NCI-H2029 (cell line): Measurements from ENCODE around the gene TTC38.

ENCODE experiments used
- DNase-seq: peaks from one replicate; lab custom pipeline; 2025; lab: John Stamatoyannopoulos, UW

TTC38 gene

GRCh38 chr22:46267431-46268279 lies at the start of gene TTC38:
Gene TTC38 (plus strand): TSS chr22:46268008. CDS start chr22:46268040, 32 bp downstream.
- DNase-seq: peak; percentile 20

DNA sequence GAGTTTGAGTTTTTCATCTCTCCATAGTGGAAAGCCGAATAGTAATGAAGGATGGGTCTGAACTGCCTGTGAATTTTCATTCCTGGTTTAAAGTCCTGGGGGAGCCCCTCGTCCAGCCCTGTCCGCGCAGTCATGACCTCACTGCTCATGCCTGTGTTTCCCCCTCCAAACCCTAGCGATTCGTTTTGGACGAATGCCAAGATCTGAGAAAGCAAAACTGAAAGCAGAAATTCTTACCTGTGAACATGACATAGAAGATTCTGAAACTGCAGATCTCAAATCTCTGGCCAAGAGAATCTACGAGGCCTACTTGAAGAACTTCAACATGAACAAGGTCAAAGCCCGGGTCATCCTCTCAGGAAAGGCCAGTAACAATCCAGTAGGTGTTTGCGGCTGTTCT lies 48.2 kb upstream of the TTC38 start:
- DNase-seq: peak; percentile 69

DNA sequence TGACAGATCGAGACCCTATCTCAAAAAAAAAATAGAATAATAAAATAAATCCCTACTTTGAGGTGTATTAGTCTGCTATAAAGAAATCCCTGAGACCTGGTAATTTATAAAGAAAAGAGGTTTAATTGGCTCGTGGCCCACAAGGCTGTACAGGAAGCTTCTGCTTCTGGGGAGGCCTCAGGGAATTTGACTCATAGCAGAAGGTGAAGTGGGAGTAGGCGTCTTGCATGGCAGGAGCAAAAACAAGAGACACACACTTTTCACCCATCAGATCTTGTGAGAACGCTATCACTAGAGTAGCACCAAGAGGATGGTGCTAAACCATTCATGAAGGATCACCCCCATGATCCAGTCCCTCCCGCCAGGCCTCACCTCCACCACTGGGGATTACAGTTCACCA lies 46.9 kb upstream of the TTC38 start:
- DNase-seq: no peak

DNA sequence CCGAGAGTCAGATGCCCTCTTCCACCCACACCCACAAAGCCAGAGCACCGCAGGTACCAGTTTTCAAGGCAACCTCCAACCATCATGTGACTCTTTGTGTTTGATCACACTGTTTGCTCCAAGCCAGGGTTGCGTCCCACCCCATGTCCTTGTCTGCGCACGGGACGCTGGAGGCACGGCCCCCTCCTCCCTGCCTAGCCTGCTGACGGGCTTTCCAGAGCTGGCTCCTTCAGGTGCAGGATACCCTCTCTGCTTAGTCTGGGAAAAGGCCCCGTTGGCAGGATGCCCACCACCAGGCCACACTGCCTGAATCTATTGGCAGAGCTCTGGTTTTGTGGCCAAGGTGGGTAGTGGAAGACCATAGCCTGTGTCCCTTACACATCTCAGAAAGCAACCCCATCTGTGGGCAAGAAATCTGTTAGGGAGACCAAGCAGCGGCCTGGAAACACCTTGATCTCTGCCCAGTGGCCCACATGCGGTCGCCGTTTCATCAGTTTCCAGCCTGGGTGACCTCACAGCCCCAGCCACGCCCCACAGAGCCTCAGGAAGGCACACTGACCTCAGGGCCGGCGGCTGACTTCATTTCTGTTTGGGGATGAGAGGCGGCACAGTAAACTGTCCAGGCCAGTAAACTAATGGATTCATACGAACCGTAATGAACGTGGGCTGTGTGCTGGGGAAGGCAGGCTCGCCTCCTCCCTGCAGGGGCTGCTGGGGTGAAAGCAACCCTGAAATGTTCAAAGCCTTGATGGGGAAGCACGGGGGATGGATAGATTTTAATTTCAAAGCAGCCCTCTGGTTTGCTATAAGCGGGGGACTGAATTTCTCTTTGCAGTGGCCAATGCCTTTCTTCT lies 43.5 kb upstream of the TTC38 start:
- no peak for DNase-seq

DNA sequence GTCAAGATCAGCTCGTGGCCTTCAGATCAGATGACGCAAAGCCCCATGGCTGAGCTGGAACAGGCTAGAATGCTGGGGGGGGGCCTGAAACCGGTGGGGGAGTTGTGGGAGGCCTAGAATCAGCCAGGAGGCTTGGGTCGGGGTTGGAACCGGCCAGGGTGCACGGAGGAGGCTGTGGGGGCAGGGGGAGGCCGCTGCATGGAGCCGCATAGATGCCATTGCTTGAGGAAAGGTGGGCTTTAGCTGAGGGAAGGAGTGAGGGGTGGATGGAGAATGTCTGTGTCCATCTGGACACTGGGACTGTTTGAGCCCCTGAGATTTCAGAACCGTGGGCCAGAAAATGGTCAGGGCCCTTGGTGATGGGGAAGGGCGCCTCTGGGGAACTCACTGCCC lies 42.9 kb upstream of the TTC38 start:
- no peak for DNase-seq

GRCh38 chr22:46225631-46226030 lies 42.2 kb upstream of the TTC38 start:
- DNase-seq: no peak

GRCh38 chr22:46226577-46226976 lies 41.2 kb upstream of the TTC38 start:
- no peak for DNase-seq

GRCh38 chr22:46229701-46230100 lies 38.1 kb upstream of the TTC38 start:
- DNase-seq: no peak

DNA sequence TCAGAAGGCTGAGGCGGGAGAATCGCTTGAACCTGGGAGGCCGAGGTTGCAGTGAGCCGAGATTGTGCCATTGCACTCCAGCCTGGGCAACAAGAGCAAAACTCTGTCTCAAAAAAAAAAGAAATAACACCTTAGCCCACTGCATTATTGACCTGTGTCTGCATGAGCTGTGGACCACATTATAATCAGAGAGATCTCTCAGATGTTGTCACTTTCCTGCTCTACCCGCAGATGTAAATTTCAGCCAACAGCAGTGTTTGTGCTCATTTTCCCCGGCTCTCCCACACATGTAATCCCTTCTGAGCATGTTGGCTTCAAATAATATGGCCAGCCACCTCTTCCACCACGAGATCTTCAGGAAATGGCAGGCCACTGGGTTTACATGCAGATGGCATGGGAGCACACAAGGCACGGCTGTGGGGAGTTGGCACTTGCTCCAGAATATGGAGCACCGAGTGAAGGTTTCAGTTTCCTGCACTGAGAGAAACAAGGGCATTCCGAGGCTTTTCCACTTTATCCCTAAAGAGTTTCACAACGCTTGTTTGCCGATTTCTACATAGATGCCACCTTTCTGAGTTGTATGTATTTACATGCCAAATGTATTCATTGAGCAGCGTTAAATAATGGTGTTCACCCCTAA lies 37.4 kb upstream of the TTC38 start:
- no peak for DNase-seq

DNA sequence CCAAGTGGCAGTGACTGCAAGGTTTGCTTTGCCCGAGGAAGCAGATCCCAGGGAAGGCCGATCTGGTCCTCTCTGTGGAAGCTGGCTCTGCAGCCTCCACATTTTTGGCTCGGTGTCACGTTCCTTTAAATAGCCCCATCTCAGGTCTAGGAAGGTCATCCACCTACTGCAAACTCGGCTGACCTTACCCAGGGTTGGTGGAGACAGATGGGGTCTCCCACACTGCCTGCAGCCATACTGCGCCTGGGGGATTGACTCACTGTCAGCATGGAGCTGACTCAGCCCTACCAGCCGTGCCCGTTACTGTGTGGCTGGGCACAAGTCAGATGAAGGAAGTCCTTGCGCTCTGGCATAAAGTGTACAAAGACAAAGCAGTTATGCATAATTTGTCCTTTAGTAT lies 34.6 kb upstream of the TTC38 start:
- DNase-seq: peak; percentile 18

- no peak for DNase-seq
These were observed 32.8 kb upstream of the TTC38 start for GRCh38 chr22:46234969-46235368.

DNA sequence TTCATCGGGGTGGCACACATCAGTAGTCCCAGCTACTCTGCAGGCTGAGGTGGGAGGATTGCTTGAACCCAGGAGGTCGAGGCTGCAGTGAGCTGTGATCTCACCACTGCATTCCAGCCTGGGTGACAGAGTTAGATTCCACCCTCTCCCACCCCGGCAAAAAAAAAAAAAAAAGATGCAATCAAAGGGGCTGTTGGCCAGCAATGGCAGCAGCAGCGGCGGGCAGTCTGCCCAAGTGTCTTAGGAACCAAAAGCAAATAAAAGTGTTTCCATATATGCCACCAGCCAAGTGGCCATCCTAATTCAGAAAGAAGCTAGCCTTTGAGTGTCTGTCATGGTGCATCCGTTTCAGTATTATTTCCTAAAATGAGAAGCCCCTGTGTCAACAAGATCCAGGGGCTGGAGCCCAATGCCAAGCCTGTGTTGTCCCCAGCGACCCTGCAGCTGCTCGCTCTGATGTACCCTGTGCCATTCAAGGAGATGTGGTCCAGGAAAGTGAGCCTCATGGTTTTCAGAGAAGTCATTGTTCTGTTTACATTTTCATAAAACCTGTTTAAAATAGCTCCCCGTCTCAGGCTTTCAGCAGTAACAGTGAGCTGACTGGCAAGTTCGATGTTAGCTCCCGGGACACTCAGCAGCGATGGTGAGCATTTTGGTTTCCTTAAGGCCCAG lies 30.2 kb upstream of the TTC38 start:
- peak; percentile 83 for DNase-seq

- DNase-seq: no peak
These were observed 29.3 kb upstream of the TTC38 start for GRCh38 chr22:46238541-46238940.

DNA sequence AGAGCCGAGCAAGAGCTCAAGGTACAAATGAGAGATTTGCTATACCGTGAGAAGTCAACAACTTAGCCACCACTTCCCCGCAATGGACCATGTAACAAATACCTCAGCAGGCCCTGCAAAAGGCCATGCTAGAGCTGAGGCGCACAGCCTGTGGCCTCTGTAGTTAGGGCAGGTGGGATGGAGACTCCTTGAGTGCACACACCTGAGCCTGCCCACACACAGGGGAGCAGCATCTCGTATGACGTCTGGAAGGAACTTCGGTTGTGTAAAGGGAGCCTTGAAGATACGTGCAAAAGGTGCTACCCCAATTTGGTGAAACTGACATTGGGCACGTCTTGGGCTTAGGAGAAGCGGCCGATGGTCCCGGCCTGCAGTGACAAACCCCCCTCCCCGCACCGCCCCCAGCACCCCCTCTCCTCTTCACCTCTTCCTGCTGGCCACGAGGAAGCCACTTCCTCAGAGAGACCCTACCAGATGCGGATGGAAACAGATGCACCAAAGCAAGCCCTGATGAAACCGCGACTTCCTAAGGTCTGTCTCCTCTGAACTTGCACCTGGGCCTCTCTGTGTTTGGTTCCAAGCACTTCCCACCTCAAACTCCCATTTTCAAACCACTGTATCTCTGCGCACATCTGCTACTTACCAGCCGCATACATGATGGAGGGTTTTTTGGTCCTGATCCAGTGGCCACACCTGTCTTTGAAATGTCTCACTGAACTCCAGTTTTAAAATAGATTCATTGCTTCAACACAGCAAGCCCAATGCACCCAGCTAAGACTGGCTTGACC lies 28.4 kb upstream of the TTC38 start:
- no peak for DNase-seq

- DNase-seq: no peak
These were observed 27.7 kb upstream of the TTC38 start for GRCh38 chr22:46240073-46240472.

DNA sequence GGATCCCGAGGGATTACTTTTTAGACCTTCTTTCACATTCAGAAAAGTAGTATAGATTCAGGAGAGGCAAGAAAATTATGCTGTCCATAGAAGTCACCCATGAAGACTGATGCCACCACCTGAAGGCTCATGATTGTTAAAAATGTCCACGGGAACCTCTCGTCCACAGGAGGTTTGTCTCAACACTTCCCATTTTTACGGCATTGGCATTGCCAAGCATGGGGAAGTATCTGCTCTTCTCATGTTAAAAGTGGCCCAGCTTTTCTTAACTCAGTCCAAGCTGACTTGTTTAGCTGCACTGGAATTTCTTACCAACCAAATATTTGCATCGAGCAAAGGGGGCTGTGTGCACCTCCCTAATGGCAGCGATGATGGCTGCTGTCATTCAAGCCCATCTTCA lies 27.3 kb upstream of the TTC38 start:
- no peak for DNase-seq

DNA sequence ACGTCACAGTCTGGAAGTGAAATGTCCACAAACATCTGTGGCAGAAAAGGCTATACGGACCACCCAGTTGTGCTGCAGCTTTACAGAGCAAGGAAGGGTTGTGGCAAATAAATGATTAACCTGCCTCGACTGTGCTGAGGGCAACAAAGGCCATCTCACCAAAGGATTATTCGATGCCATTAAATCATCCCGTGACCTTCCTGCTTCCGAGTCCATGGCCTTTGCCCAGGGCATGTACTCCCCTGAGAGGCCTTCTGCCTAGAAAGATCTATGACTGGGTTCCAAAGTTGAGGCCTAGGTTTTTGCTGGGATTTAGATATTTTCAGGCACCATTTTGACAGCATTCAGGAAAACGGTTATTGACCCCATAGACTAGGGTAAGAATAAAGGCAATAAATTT lies 26.9 kb upstream of the TTC38 start:
- no peak for DNase-seq

- no peak for DNase-seq
These were observed 26.3 kb upstream of the TTC38 start for GRCh38 chr22:46241396-46242007.

DNA sequence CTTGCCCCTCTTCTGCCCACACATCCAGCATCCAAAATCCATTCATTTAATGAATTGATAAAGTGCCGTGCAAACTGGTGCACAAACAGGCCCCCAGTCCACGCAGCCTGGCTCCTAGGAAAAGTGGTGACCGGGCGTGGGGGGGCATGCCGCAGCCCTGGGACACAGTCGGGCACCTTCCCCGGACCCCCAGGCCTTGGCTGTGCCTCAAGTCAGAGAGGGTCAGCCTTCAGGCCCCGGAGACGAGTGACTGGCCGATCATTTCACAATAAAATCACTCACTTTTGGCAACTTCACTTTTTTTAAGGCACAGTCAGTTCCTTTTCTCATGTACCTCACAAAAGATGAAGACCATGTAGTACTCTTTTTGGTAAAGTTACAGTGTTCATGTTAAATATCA lies 25.7 kb upstream of the TTC38 start:
- DNase-seq: no peak

- DNase-seq: no peak
These were observed 23.0 kb upstream of the TTC38 start for GRCh38 chr22:46244771-46245170.

GRCh38 chr22:46245511-46245910 lies 22.3 kb upstream of the TTC38 start:
- DNase-seq: peak; percentile 88
